ENCODE data around the gene RRAGC.

- no peak for TF ChIP-seq CTCF (IDR thresholded peaks at IDR 0.05)
- no peak for TF ChIP-seq POLR2AphosphoS5 (IDR thresholded peaks at IDR 0.05)
These were observed 44.5 kb downstream of the RRAGC start for GRCh38 chr1:38814984-38815464.

All from suprapubic skin (tissue), 3 donors.